GM21390 (cell line): Measurements from ENCODE around the gene ZFP64.
"Not testable (repeated sequence)": the region's sequence is repeated elsewhere in the genome, so short reads cannot be mapped to it uniquely, and the experiment has no call there.

Experiments
- ATAC-seq: cut with Tn5 transposase; IDR thresholded peaks from one replicate; pipeline ENCODE4 v1.9.1; 2021; ENCODE audit not compliant: unreplicated experiment

Gene ZFP64

GRCh38 chr20:52160049-52160570 lies 31.5 kb downstream of the ZFP64 start:
- ATAC-seq: no peak

- ATAC-seq: no peak
Measured at GRCh38 chr20:52154575-52154974, 37.0 kb downstream of the ZFP64 start.

- ATAC-seq: no peak
Measured at GRCh38 chr20:52153896-52154295, 37.7 kb downstream of the ZFP64 start.

DNA sequence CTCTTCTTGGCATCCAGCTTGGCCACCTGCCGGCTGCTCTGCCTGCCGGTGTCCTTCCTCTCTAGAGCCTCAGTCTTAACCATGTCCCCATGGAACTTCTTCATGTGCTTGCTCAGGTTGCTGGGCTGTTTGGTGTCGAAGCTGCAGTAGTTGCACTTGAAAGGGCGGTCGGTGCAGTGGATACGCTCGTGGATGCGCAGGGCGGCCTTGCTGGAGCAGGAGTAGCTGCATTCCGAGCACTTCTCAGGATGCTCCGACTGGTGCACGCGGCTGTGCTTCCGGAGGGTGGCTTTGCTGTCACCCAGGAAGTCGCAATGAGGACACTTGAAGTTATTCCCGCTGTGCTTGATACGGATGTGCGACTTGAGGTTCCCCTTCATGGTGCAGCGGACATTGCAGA lies 38.7 kb downstream of the ZFP64 start:
- no peak for ATAC-seq

DNA sequence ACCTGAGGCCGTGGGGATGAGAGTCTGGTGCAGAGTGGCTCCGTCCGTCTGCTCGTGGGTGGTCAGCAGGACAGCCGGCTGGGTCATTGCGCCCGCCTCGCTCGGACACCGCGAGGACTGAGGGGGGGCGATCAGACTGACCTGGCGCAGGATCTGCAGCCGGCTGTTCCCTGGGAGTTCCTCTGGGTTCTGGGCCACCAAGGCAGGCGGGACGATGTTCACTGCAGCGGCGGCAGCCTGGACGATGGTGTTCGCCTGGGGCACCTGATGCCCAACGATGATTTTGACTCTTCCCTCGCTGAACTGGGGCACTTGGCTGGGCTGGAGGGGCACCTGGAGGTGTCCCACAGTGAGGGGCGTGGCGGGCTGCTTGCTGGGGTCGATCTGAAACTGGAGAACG lies 39.2 kb downstream of the ZFP64 start:
- ATAC-seq: no peak

DNA sequence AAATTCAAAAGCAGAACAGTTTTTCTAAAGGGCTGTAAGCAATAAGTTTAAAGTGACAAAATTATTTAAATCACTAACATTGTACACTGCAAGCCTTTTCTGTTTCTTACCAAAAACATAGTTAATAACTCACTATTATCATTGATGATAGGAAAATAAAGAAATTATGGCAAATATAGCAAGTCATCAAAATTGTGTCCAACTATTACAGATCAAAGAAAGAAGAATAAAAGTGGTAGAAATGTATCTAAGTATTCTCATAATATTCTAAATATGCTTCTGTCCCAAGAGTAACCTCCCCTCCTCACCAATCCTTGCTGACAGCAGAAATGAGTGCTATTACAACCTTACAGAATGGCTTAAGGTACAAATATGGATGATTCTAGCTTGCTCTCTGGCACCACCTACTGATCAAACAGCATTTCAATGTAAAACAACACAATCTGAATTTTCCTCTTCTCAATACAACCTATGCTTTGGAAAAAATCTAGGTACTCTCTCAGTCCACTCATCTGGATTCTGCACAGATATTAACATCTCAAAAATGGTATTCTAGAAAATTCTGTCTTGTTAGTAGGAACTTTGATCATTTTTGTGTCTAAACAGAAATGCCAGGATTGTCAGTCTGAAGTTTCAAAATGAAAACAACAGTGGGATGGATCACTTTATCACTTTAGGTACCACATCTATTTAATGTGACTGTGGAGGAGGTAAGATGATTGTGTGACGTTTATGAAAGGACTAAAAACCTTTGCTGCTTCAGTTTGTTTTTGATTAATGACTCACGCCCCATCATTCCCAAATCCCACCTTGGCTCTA lies 40.9 kb downstream of the ZFP64 start:
- ATAC-seq: peak; percentile 74

- no peak for ATAC-seq
Measured at GRCh38 chr20:52145587-52145986, 46.0 kb downstream of the ZFP64 start.

GRCh38 chr20:52143277-52143676 lies 48.3 kb downstream of the ZFP64 start:
- no peak for ATAC-seq

DNA sequence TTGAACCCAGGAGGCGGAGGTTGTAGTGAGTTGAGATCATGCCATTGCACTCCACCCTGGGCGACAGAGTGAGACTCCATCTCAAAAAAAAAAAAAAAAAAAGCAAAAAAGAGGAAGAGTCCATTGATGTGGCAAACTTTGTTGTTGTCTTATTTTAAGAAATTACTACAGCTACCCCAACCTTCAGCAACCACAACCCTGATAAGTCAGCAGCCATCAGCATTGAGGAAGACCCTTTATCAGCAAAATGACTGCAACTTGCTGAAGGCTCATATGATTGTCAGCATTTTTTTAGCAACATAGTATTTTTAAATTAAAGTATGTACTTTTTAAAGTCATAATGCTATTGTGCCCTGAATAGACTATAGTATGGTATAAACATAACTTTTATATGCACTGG lies 48.8 kb downstream of the ZFP64 start:
- ATAC-seq: no peak

DNA sequence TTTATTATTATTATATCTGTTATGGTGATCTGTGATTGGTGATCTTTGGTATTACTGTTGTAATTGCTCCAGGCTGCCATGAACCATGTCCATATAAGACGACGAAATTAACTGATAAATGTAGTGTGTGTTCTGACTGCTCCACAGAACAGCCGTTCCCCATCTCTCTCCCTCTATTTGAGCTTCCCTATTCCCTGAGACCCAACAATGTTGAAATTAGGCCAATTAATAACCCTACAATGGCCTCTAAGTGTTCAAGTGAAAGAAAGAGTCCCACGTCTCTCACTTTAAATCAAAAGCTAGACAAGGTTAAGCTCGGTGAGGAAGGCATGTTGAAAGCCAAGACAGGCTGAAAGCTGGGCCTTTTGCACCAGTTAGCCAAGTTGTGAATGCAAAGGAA lies 51.6 kb downstream of the ZFP64 start:
- ATAC-seq: no peak

DNA sequence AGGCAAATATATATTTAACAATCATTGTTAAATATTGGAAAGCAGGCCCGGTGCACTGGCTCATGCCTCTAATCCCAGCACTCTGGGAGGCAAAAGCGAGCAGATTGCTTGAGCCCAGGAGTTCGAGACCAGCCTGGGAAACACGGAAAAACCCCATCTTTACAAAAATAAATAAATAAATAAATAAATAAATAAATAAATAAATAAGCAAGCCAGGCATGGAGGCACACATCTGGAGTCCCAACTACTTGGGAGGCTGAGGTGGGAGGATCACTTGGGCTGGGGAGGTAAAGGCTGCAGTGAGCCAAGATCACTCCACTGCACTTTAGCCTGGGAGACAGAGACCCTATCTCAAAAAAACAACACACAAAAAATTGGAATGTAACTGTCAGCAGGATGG lies 53.7 kb downstream of the ZFP64 start:
- no peak for ATAC-seq

GRCh38 chr20:52133714-52134113 lies 57.9 kb downstream of the ZFP64 start:
- not testable (repeated sequence) for ATAC-seq

DNA sequence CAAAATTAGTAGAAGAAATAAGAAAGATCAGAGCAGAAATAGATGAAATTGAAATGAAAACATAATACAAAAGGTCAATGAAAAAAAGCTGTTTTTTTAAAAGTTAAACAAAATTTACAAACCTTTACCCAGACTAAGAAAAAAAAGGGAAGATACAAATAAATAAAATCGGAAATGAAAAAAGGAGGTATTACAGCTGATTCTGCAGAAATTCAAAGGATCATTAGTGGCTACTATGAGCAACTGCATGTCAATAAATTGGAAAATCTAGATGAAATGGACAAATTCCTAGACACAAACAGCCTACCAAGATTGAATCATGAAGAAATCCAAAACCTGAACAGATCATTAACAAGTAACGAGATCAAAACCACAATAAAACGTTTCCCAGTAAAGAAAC lies 59.2 kb downstream of the ZFP64 start:
- ATAC-seq: no peak

DNA sequence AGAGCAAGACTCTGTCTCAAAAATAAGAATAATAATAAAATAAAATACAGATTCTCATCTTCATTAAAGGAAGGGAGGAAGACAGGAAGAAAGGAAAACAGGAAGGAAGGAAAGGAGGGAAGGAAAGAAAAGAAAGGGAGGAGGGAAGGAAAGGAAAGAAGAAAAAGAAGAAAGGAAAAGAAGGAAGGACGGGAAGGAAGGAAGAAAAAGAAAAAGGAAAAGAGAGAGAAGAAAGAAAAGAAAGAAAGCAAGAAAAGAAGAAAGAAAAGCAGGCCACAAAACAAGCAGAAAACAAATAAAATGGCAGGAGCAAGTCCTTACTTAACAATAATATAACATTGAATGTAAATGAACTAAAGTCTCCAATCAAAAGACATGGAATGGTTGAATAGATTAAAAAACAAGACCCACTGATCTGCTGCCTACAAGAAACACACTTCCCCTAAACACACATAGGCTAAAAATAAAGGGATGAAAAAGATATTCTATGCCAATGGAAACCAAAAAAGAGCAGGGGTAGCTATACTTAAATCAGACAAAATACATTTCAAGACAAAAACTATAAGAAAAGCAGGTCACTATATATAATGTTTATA lies 60.4 kb downstream of the ZFP64 start:
- no peak for ATAC-seq

- no peak for ATAC-seq
Measured at GRCh38 chr20:52130406-52130805, 61.2 kb downstream of the ZFP64 start.

DNA sequence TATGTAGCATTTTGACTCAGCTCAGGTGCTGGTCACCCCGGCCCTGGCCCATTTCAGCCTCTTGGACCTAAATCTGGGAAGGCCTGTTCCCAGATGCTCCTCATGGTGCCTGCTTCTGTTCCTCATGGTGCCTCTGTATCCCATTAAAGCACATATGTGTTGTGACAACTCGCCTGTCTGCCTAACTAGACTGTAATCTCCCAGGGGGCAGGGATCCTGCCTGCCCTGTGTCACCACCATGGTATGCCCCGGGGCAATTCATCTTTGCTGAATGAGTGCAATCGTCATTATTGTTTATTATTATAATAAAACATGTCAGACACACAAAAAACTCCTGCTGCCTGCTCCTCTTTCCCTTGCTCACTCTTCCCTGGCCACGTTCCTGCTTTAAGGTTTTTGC lies 62.0 kb downstream of the ZFP64 start:
- no peak for ATAC-seq

DNA sequence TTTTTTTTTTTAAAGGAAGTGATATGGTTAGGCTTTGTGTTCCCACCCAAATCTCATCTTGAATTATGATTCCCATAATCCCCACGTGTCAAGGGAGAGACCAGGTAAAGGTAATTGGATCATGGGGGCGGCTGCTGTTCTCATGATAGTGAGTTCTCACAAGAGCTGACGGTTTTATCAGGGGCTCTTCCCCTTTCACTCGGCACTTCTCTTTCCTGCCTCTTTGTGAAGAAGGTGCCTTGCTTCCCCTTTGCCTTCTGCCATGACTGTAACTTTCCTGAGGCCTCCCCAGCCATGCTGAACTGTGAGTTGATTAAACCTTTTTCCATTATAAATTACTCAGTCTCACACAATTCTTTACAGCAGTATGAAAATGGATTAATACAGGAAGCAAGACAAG lies 64.3 kb downstream of the ZFP64 start:
- ATAC-seq: no peak

DNA sequence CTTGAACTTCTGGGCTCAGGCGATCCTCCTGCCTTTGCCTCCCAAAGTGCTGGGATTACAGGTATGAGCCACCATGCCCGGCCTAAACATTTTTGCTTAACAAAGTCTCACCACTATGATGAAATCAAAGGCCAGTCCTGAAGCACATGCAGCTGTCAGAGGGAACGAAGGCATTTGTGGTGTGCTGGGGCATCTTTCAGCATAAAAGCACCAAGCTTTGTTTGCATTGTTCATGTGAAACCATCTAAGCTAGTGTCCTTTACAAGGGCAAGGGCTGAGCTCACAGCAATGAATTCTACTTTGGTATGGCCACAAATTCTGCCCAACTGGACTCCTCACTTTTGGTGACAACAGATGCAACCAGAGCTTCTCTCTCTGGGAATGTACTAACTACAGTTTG lies 66.8 kb downstream of the ZFP64 start:
- ATAC-seq: no peak

- ATAC-seq: no peak
Measured at GRCh38 chr20:52118696-52119095, 72.9 kb downstream of the ZFP64 start.

GRCh38 chr20:52118016-52118623 lies 73.5 kb downstream of the ZFP64 start:
- no peak for ATAC-seq

DNA sequence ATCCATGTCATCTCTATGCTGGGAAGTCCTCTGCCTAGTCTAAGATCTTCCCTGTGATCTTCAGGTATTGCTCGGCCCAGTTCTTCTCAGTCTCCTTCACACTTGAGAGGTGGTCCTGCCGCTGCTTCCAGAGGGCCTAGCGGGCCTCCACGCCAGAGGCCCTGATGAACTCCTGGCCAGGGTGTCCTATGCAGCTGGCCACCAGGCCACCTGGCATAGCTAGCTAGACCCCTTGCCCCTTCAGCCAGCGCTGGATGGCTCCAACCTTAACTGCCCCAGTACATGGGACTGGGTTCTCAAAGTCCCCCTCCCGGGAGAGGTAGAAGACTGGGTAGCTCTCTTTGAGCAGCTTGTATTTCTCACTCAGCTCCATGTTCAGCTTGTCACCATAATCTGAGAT lies 81.1 kb downstream of the ZFP64 start:
- no peak for ATAC-seq
